ENCODE measurements around the gene SPTLC1.
"Not testable (repeated sequence)": the region's sequence is repeated elsewhere in the genome, so short reads cannot be mapped to it uniquely, and the experiment has no call there.

SPTLC1 gene

GRCh38 chr9:92140074-92140753 lies 25.0 kb upstream of the SPTLC1 start:
- DNase-seq = peak; percentile 35 to 54 (median 41)

- not testable (repeated sequence) for DNase-seq
Measured at GRCh38 chr9:92138960-92139540, 23.8 kb upstream of the SPTLC1 start.

- DNase-seq = peak; percentile 51 to 69 (median 60)
Measured at GRCh38 chr9:92138157-92138959, 23.1 kb upstream of the SPTLC1 start.

GRCh38 chr9:92136184-92136858 lies 21.1 kb upstream of the SPTLC1 start:
- no peak for DNase-seq

GRCh38 chr9:92135576-92135975 lies 20.4 kb upstream of the SPTLC1 start:
- DNase-seq = no peak

GRCh38 chr9:92133949-92134604 lies 18.9 kb upstream of the SPTLC1 start:
- DNase-seq = peak; percentile 22 to 59 (median 38)

- DNase-seq = not testable (repeated sequence)
Measured at GRCh38 chr9:92132913-92133312, 17.7 kb upstream of the SPTLC1 start.

GRCh38 chr9:92132501-92132900 lies 17.3 kb upstream of the SPTLC1 start:
- no peak for DNase-seq

- DNase-seq = no peak
Measured at GRCh38 chr9:92122800-92123199, 7.6 kb upstream of the SPTLC1 start.

- DNase-seq = no peak
Measured at GRCh38 chr9:92122061-92122460, 6.8 kb upstream of the SPTLC1 start.

- DNase-seq = no peak
Measured at GRCh38 chr9:92121265-92121664, 6.1 kb upstream of the SPTLC1 start.

- DNase-seq = no peak
Measured at GRCh38 chr9:92120138-92120537, 4.9 kb upstream of the SPTLC1 start.

- DNase-seq = no peak
Measured at GRCh38 chr9:92119586-92119985, 4.4 kb upstream of the SPTLC1 start.

- no peak for DNase-seq
Measured at GRCh38 chr9:92108122-92108521, 7.1 kb downstream of the SPTLC1 start.

GRCh38 chr9:92105446-92106225 lies 9.6 kb downstream of the SPTLC1 start:
- DNase-seq = not testable (repeated sequence)

GRCh38 chr9:92103601-92104000 lies 11.6 kb downstream of the SPTLC1 start:
- DNase-seq = not testable (repeated sequence)

- no peak for DNase-seq
Measured at GRCh38 chr9:92100237-92100911, 14.8 kb downstream of the SPTLC1 start.

GRCh38 chr9:92098638-92099037 lies 16.6 kb downstream of the SPTLC1 start:
- DNase-seq = no peak

GRCh38 chr9:92097997-92098482 lies 17.2 kb downstream of the SPTLC1 start:
- DNase-seq = no peak

GRCh38 chr9:92095236-92095635 lies 20.0 kb downstream of the SPTLC1 start:
- no peak for DNase-seq

- no peak for DNase-seq
Measured at GRCh38 chr9:92094655-92095054, 20.6 kb downstream of the SPTLC1 start.
